MCF 10A (cell line): ENCODE measurements around the gene SMARCAD1. TPM values are rescaled to one million over a fixed set of nuclear protein-coding genes. Genes with fewer than 3 reads are reported as not detected.

Experiments
- BruUV-seq: library from RNA; stranded (reverse); fragments of 400-500 nt; replicated peaks from 2 replicates; lab custom pipeline; 2021; lab: Mats Ljungman, UMichigan
- CTCF ChIA-PET: fragments of 300-600 bp; sonication (Branson Sonifier 250); formaldehyde crosslinking; extraction: SDS; loops from one replicate; lab custom pipeline; 2021; ENCODE audit warnings: antibody characterized with exemption, inconsistent platforms; lab: Yijun Ruan, JAX
- POLR2A ChIA-PET: fragments of 300-600, 350-650 bp; sonication (Branson Sonifier 250); formaldehyde crosslinking; extraction: SDS; loops from one replicate; lab custom pipeline; 2020; ENCODE audit warnings: antibody characterized with exemption, inconsistent platforms; lab: Yijun Ruan, JAX
- DNase-seq: peaks from one replicate; pipeline ENCODE4 v3.0.0-alpha.2; 2018; ENCODE audit not compliant: unreplicated experiment
- H3K27ac Mint-ChIP-seq: one replicate; pipeline ENCODE4 v1.8.0; 2022; ENCODE audit warnings: mild to moderate bottlenecking, low read depth, mixed read lengths; ENCODE audit not compliant: unreplicated experiment
- H3K27me3 Mint-ChIP-seq: one replicate; pipeline ENCODE4 v1.8.0; 2022; ENCODE audit warnings: mixed read lengths; ENCODE audit not compliant: insufficient read depth, unreplicated experiment
- H3K36me3 Mint-ChIP-seq: one replicate; pipeline ENCODE4 v1.8.0; 2022; ENCODE audit warnings: mild to moderate bottlenecking, moderate library complexity, mixed read lengths; ENCODE audit not compliant: insufficient read depth, unreplicated experiment
- H3K4me1 Mint-ChIP-seq: one replicate; pipeline ENCODE4 v1.8.0; 2022; ENCODE audit warnings: mixed read lengths; ENCODE audit not compliant: insufficient read depth, unreplicated experiment
- H3K4me3 Mint-ChIP-seq: one replicate; pipeline ENCODE4 v1.8.0; 2022; ENCODE audit warnings: mild to moderate bottlenecking, moderate library complexity, mixed read lengths; ENCODE audit not compliant: unreplicated experiment
- H3K9me3 Mint-ChIP-seq: one replicate; pipeline ENCODE4 v1.8.0; 2022; ENCODE audit warnings: mixed read lengths; ENCODE audit not compliant: unreplicated experiment
- intact Hi-C: fragments of 100-400 bp; cut with micrococcal nuclease; formaldehyde crosslinking; loops from 2 replicates; pipeline ENCODE4 v1.14.1; 2022
- total RNA-seq: library from RNA; stranded (reverse); gene quantifications from 2 replicates; pipeline ENCODE4 v1.2.3, GENCODE V29; 2022
- TF ChIP-seq, protein P1 (sequence below): fragments of 200-600 bp; IDR thresholded peaks from one replicate; pipeline ENCODE4 v1.8.0; 2022; ENCODE audit warnings: antibody characterized with exemption, mild to moderate bottlenecking; ENCODE audit not compliant: unreplicated experiment

Gene SMARCAD1
- total RNA-seq, 1 experiment from 2014 or later = 38.1 TPM

DNA sequence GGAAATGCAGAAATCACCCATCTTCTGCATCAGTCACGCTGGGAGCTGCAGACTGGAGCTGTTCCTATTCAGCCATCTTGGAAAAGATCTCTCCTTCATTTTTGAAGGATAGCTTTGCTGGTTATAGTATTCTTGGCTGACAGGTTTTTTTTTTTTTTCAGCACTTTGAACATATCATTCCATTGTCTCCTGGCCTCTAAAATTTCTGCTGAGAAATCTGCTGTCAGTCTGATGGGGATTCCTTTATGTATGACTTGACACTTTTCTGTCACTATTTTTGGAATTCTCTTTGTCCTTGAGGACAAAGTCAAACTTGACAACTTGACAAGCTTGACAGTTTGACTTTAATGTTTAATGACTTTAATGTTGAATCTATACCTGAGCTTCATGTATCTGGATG, 118.2 kb downstream of the SMARCAD1 start:
- Mint-ChIP-seq H3K27ac (no peak overlapping the region), H3K4me1 (no peaks in the 10 kb centered on the region), H3K36me3 (no peaks in the 10 kb centered on the region), H3K9me3 (peaks cover 21% of the 10 kb centered on the region), H3K27me3 (no peaks in the 10 kb centered on the region), H3K4me3 (no peak overlapping the region)
- BruUV-seq = no TSS peak
- intact Hi-C loops = no loop called here
- TF ChIP-seq, protein P1, sequence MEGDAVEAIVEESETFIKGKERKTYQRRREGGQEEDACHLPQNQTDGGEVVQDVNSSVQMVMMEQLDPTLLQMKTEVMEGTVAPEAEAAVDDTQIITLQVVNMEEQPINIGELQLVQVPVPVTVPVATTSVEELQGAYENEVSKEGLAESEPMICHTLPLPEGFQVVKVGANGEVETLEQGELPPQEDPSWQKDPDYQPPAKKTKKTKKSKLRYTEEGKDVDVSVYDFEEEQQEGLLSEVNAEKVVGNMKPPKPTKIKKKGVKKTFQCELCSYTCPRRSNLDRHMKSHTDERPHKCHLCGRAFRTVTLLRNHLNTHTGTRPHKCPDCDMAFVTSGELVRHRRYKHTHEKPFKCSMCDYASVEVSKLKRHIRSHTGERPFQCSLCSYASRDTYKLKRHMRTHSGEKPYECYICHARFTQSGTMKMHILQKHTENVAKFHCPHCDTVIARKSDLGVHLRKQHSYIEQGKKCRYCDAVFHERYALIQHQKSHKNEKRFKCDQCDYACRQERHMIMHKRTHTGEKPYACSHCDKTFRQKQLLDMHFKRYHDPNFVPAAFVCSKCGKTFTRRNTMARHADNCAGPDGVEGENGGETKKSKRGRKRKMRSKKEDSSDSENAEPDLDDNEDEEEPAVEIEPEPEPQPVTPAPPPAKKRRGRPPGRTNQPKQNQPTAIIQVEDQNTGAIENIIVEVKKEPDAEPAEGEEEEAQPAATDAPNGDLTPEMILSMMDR = no peak
- POLR2A ChIA-PET = interaction anchor here (0.7 kb wide), 2 partner anchors 11 kb away, joined by 3 read pairs; no protein-coding TSS in a partner anchor
- CTCF ChIA-PET = interaction anchor here (0.6 to 1.5 kb wide), 4 partner anchors 9 to 64 kb away, joined by 3 to 5 read pairs (median 4); no protein-coding TSS in a partner anchor
- no peak for DNase-seq

DNA sequence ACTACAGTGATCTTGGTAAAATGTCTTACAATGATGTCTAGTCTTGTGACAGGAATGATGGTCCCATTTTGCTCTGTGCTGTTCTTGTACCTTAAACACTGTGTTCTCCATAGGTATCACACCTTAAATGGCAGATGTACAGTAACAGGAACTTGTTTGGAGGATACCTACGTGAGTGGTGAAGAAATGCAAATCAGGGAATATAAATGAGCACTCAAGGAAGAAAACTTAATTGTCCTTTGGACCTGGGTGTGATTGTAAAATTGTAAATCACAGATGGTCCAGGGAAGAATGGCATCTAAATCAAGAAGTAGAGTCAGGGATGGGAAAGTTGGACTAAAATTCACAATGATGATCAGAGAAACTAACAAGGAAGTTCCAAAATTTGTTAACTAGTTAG, 122.3 kb downstream of the SMARCAD1 start:
- Mint-ChIP-seq H3K27me3 (no peaks in the 10 kb centered on the region), H3K4me3 (no peak overlapping the region), H3K27ac (no peak overlapping the region), H3K36me3 (no peaks in the 10 kb centered on the region), H3K4me1 (peaks cover 3% of the 10 kb centered on the region), H3K9me3 (no peaks in the 10 kb centered on the region)
- ChIA-PET CTCF (interaction anchor here (1.1 kb wide), 1 partner anchor 61 kb away, joined by 3 read pairs; no protein-coding TSS in a partner anchor), POLR2A (no interaction called here)
- no peak for DNase-seq
- TF ChIP-seq, protein P1 = no peak
- intact Hi-C loops = no loop called here
- BruUV-seq = no TSS peak

DNA sequence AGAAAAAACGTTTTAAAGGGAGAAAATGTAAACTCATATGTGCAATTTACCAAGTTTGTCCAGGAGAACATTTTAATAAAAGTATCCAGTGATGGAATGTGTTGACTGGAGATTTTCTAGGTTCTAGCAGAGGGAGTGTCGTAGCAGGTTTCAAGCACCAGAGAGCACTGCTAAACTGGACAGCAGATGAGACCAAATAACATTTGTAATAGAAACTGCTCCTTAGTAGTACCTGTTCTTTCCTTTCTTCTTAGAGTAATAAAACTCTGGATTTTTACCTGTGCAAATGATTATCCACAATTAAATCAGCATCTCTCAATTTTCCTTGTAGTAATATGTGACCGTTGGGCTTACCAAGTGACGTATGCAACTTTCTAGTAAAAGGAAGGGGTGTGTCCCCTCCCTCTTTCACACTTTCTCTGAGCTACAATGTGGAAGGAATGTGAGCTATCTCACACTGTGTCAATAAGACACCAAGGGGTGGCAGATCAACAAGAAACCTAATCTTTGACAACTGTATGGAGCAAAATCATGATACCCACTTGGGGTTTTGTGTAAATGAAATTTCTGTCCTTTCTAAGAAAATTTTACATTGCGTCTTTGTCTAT, 125.4 kb downstream of the SMARCAD1 start:
- Mint-ChIP-seq H3K36me3 (no peaks in the 10 kb centered on the region), H3K9me3 (no peaks in the 10 kb centered on the region), H3K27me3 (no peaks in the 10 kb centered on the region), H3K27ac (no peak overlapping the region), H3K4me3 (no peak overlapping the region), H3K4me1 (peaks cover 6% of the 10 kb centered on the region)
- intact Hi-C loops = loop anchor here (1.0 kb wide), 1 partner anchor 58 kb away; no protein-coding TSS in a partner anchor
- TF ChIP-seq, protein P1 = no peak
- no peak for DNase-seq
- ChIA-PET CTCF (interaction anchor here (0.8 to 2.6 kb wide), 7 partner anchors 9 to 74 kb away, joined by 3 to 15 read pairs (median 4); no protein-coding TSS in a partner anchor), POLR2A (interaction anchor here (0.9 to 1.1 kb wide), 2 partner anchors 31 to 46 kb away, joined by 3 to 4 read pairs; no protein-coding TSS in a partner anchor)
- no TSS peak for BruUV-seq

DNA sequence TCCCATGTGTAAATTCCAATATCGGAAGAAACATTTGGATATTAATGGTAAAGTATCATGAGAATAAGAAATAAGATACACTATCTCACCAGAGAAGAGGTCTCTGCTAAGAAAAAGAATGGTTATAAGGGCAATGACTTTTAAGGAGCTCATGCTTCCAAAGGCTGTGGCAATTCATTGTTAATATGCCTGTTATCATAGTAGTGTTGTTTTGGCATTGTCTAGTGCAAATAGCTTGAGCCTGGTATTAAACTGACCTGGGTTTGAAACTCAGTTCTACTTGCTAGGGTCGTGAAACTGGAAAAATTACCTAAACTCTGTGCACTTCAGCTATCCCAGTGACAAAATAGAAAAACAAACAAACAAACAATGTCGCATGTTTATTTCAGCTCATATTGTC, 126.2 kb downstream of the SMARCAD1 start:
- POLR2A ChIA-PET = interaction anchor here (0.6 to 1.1 kb wide), 4 partner anchors 32 to 253 kb away, joined by 3 to 4 read pairs (median 3); no protein-coding TSS in a partner anchor
- CTCF ChIA-PET = interaction anchor here (0.8 to 2.6 kb wide), 4 partner anchors 27 to 72 kb away, joined by 3 to 15 read pairs (median 5); no protein-coding TSS in a partner anchor

More for the DNA sequence above, 126.2 kb downstream of the SMARCAD1 start:
- Mint-ChIP-seq H3K36me3 (no peaks in the 10 kb centered on the region), H3K4me1 (peaks cover 6% of the 10 kb centered on the region), H3K27ac (no peak overlapping the region), H3K9me3 (no peaks in the 10 kb centered on the region), H3K4me3 (no peak overlapping the region), H3K27me3 (no peaks in the 10 kb centered on the region)
- TF ChIP-seq, protein P1 = no peak
- intact Hi-C loops = loop anchor here (1.0 kb wide), 1 partner anchor 57 kb away; no protein-coding TSS in a partner anchor
- BruUV-seq = no TSS peak
- DNase-seq = no peak
